Occipital lobe (tissue), 2 donors: Measurements from ENCODE around the gene CYP4F3. TPM values are rescaled to one million over a fixed set of nuclear protein-coding genes. Genes with fewer than 3 reads are reported as not detected.
A peak's percentile ranks its signal among the peaks of the same experiment; 100 is the strongest.
"Not testable (repeated sequence)": the region's sequence is repeated elsewhere in the genome, so short reads cannot be mapped to it uniquely, and the experiment has no call there.

Experiments used
- DNase-seq: peaks from one replicate; lab custom pipeline; 2025; lab: John Stamatoyannopoulos, UW
- total RNA-seq: library from RNA; depleted of rRNA; stranded (reverse); fragments of >200 nt; gene quantifications from one replicate; pipeline ENCODE4 v1.2.3, GENCODE V29; 2014

The CYP4F3 gene
- total RNA-seq, 1 donor from 2014 or later = 0.16 TPM

DNA sequence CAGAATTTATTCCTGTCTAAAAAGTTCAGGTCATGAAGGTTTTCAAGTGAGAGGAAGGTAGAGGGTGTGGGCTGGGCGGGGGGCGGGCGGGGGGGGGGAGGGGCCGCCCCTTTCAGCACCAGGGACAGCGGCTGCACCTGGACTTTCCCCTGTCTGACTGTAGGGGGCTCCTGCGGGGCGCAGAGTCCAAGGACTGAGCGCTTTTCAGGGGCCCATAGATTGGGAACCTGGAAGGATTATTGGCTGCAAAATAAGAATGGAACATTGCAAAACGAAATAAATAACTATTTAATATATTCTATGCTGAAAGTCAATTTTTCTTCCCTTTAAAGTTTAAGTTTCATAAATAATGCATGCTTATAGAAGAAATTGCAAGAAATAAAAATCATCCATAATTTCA is 8.9 kb upstream of the CYP4F3 start:
- DNase-seq = no peak

DNA sequence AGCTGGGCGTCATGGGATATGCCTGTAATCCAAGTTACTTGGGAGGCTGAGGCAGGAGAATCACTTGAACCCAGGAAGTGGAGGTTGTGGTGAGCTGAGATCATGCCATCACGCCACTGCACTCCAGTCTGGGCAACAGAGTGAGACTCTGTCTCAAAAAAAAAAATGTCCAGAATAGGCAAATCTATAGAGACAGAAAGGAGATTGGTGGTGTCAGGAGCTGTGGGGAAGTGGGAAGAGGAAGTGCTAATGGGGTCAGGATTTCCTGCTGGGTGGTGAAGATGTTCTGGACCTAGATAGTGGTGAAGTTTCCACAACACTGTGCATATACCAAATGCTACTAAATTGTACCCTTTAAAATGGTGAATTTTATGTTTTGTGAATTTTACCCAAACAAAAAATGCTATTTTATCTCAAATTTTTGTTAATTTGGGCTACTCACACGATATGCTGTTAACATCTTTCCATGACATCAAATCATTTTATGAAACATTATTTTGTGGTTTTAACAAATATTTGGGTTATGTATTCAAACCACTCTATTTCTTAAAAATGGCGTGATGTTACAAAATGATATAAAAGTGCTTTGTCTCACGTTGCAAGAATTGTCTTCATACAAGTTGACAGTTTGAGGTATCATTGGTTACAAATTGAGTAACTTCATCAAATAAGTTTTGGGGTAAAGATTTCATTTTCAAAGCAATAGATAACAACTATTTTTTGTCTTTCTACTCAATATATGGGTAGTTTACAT is 7.4 kb upstream of the CYP4F3 start:
- DNase-seq = no peak

DNA sequence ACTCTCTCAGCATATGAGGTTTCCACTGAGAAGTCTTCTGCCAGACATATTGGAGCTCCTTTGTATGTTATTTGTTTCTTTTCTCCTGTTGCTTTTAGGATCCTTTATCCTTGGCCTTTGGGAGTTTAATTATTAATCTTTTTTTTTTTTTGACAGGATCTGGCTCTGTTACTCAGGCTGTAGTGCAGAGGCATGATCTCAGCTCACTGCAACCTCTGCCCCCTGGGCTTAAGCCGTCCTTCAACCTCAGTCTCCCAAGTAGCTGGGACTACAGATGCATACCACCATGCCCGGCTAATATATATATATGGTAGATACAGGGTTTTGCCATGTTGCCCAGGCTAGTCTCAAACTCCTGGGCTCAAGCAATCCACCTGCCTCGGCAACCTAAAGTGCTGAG is 6.6 kb upstream of the CYP4F3 start:
- no peak for DNase-seq

DNA sequence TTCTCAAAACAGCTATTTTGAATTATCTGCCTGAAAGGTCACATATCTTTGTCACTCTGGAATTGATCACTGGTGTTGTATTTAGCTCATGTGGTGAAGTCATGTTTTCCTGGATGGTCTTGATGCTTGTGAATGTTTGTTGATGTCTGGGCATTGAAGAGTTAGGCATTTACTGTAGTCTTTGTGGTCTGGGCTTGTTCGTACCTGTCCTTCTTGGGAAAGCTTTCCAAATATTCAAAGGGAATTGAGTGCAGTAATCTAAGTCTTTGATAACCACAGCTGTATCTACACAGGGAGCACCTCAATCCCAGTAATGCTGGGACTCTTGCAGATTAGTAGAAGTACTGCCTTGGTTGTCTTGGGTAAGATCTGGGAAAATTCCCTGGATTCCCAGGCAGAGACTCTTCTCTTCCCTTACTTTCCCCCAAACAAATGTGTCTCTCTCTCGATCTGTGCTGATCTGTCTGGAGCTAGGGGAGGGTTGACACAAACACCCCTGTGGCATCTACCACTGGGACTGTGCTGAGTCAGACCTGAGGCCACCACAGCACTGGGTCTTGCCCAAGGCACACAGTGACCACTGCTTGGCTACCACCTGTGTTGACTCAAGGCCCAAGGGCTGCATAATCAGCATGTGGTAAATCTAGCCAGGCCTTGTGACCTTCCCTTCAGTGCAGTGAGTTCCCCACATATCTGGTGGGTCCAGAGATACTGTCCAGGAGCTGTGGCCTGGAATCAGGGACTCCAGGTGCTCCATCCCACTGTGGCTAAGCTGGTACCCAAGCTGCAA is 5.5 kb upstream of the CYP4F3 start:
- no peak for DNase-seq

DNA sequence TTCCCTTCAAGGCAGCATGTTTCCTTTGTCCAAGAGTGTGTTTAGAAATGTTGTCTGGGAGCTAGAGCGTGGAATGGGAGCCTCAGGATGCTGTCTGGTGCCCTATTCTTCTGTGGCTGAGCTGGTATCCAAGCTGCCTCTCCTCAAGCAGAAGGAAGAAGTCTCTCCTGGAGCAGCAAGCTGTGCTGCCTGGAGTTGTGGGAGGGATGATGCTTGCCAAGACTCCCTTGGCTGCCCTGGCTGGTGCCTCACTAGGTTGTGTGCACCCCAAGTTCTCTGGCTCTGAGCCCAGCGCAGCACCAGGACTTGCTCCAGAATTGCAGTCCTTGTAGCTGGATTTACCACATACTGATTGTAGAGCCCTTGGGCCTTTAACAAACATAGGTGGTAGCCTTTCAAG is 4.7 kb upstream of the CYP4F3 start:
- peak; percentile 70 for DNase-seq

DNA sequence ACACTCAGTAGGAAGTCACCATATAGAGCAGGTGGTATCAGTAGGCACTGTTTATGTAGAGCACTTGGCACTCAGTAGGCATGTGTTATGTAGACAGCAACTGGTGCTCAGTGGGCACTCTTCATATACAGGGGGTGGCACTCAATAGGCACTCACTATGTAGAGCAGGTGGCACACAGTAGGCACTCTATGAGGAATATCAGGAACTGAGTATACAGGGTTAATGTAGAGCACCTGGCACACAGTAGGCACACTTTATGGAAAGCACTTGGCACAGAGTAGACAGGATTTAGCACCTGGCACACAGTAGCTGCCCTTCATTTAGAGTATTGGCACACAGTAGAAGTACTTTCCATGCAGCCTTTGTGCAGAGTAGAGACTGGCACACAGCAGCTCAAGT is 1.1 kb upstream of the CYP4F3 start:
- DNase-seq = no peak

DNA sequence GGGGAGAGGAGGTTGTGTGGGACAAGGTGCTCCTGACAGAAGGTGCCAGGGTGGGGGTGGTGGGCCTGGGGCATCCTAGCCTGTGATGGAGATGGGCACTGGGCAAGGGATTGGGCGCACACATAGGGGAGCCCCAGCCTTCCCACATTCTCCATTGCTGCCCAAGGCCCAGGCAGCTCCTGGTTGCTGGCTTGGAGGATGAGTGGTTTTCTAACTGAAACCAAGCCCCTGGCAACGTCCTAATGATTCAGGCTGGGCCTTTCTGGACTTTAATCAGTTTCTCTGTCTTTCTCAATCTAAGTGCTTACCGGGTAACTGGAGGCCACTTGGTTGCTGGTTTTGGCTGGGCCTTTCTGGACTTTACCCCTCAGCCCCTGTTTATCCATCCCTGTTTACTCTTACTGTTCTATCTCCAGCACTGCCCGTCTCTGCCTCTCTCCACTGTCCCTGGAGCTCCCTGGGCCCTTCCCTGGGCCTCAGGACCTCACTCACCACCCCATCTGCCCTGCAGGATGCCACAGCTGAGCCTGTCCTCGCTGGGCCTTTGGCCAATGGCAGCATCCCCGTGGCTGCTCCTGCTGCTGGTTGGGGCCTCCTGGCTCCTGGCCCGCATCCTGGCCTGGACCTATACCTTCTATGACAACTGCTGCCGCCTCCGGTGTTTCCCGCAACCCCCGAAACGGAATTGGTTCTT is 354 bp downstream of the CYP4F3 start:
- DNase-seq = no peak

DNA sequence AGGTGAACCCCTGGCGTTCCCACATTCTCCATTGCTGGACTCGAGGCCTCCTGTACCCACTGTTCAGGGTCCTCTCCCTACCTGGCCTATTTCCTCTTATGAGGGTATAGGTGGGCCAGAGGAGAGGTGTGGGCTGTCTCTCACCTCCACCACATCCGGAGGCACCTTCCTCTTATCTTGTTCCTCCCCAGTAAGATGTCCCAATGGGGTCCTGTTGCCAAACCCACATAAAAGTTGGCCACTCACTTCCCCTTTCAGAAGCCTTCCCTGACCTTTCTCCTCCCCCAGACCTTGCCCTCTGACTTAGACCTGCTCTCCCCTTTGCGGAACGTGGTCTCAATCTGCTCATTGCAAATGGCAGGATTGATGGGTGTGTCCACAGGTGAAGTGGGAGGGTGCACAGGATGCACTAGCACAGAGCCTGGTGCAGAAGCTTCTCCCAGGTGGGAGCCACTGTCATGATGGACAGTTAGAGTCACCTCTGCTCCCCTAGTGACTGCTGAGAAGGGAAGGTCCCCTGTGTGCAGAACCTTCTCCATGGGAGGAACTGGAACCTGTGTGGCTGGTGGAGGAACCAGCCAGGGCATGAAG is 1.3 kb downstream of the CYP4F3 start:
- no peak for DNase-seq

DNA sequence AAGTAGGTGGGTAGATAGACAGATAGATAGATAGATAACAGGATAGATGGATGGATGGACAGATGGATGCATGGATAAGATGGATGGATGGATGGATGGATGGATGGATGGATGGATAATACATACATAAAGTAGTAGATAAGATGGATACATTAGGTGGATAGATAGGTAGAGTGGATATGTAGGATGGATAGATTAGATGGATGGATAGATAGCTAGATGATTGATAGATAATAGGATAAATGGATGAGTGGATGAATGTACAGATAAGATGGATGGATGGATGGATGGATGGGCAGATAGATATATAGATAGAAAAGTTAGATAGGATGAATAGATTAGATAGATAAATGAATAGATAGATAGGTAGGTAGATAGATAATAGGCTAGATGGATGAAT is 2.1 kb downstream of the CYP4F3 start:
- DNase-seq = no peak

DNA sequence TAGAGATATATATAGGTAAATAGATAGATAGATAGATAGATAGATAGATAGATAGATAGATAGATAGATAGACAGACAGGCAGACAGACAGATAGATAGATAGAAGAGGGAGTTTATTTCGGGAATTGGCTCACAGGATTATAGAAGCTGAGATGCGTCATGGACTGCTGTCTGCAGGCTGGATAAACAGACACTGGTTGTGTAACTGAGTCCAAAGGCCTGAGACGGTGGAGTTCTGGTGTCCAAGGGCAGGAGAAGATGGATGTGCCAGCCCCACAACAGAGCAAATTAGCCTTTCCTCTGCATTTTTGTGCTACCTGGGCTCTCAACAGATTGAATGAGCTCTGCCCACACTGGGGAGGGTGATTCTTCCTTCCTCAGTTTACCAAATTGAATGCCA is 2.7 kb downstream of the CYP4F3 start:
- DNase-seq = no peak

DNA sequence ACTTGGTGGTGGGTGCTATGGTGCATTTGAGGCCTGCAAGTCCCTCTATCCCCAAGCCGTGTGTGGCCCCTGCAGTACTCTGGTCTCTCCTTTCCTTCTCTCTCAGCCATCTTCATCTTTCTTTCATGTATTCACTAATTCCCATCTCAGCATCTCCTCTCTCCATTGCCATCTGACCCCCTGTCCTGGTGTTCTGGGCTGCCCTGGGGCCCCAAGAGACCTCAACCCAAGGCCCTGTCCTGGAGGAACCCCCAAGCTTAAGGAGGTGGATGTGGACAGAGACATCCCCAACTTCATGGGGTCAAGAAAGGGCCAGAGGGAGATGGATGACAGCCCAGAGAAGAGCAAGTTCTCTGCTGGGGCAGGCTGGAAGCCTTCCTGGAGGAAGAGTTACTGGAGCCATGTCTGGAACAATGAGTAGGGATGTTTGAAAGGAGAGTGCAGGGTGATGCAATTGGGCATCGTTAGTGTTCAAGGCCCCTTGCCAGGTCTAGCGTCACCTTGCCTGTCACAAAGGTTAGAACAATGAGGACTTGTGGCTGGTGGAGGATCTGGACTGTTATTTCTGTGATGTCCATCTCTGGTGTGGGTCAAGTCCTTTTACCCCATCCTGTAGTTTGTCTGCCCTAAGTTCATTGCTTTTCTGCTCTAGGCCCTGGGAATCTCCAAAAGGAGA is 3.5 kb downstream of the CYP4F3 start:
- DNase-seq = no peak

DNA sequence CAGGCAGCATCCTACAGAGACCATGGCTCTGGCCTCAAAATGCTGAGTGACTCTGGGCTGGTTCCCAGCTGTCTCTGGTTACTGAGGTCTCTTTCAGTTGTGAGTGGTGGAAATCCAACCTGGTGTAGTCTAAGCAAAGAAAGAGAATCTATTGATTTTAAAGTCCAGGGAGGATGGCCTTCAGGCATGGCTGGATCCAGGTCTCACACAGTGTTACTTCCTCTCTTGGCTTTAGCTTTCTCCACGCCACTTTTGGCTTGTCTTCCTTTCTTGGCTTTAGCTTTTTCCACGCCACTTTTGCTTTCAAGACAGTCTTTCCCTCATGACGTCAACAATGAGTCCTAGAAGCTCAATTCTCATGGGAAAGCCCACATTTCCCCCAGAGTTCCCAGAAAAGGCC is 4.1 kb downstream of the CYP4F3 start:
- DNase-seq = no peak

DNA sequence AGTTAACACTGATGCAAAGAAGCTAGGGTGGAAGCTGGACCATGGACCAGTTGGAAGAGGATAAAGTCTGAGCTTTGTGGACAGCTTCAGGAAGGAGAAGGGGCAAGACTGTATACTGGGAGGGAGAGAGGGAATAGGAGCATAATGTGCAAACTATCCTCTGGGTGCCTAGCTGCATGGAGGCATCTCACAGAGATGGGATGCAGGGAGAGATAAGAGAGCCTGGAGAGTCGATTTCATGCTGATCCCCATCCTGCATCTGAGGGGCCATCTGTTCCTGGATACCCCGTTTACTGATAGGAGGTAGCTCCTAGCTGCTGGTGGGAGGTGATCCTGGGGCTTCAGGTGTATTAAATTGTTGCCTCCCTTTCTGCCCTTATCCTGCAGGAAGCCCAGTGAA is 8.8 kb downstream of the CYP4F3 start:
- no peak for DNase-seq

DNA sequence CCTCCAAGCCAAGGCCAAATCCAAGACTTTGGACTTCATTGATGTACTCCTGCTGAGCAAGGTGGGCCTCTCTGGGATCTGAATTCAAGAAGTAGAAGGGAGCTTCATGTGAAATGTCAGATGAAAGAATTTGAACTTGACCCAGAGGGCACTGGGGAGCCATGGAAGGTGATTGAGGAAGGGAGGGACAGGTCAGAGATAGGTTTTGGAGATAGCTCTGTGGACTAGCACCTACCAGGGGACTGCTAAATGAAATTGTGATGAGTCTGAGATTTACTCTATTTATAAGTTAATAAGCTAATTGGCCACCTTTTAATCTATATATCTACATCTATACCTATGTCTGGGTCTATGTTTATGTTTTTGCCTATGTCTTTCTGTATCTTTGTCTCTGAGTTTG is 9.4 kb downstream of the CYP4F3 start:
- DNase-seq = not testable (repeated sequence)

DNA sequence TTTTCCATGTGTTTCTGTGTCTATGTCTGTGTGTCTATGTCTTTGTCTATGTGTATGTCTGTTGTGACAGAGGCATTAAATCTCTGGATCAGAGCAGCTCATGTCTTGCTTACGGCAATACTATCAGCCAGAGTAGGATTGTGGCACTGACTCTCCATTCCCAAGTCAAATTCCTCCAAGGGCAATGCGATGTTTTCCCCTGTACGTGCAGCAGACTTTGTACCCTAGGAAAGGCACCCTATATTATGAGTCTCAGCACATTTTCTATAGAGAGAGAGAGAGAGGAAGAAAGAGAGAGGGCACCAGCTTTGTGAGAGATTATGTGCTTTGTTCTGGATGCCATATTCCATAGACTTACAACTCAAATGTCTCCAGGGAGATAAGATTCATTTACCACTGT is 11.1 kb downstream of the CYP4F3 start:
- DNase-seq = no peak

DNA sequence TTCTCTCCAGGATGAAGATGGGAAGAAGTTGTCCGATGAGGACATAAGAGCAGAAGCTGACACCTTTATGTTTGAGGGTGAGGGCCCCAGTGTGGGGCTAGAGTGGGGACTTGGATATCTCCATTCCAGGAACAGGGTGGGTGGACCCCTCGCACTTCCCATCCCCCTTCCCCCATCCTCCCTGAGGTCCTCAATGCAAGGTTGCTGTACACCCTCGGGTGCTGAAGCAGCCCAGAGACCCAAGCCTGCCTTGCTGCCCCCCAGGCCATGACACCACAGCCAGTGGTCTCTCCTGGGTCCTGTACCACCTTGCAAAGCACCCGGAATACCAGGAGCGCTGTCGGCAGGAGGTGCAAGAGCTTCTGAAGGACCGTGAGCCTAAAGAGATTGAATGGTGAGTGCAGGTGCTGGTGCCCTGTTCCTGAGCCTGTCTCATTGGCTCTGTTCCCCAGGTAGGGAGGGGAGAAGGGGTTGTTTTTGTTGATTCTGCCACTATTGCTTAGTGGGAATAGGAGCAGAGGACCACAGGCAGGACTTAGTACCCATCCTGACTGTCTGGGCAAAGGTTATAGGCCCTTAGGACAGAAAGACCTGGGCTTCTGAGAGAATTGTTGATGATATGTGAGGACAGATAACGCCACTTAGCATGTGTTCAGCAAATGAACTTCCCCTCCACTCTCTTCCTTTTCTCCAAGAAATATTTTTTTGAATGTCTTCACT is 12.0 kb downstream of the CYP4F3 start:
- DNase-seq = no peak

DNA sequence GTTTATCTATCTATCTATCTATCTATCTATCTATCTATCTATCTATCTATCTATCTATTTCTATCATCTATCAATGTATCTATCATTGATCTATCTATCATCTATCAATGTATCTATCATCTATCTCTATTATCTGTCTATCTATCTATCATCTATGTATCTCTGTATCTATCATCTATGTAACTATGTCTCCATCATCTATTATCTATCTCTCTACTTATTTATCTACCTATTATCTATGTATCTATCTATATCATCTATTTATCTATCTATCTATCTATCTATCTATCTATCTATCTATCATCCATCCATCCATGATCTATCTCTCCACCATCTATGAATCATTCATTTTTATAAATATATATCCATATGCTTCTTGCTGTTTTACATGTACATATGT is 15.8 kb downstream of the CYP4F3 start:
- DNase-seq = no peak

DNA sequence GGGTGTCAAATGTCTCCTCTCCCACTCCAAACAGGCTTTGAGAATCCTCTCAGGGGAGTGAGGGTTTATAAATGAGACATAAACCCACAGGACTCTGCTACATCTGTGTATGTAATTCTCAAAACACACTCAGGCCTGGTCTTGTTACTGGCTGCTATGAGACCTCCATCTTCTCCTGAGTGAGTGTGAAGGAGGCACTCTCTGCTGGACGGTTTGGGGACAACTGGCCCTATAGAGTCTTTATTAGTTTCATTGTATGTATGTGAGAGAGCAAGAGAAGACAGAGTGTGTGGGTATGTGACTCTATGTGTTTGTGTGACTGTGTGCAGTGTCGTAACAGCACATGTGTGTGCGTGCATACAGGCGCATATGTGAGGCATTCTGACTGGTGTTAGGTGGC is 22.6 kb downstream of the CYP4F3 start:
- no peak for DNase-seq

DNA sequence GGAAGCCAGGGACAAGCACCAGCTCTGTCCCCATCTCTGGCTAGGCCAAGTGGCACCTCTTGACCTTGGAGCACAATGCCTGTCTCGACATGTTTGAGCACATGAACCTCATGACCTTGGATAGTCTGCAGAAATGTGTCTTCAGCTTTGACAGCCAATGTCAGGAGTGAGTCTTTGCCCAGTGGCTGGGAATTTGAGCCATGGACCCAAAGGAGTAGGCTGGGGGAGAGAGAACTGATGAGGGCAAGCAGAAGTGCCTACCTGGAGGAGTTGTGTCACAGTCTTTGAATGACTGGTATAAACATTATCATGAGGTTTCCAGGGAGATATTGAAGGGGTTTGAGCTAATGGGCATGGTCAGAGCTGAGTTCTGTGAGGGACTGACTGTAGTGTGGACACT is 25.5 kb downstream of the CYP4F3 start:
- no peak for DNase-seq

DNA sequence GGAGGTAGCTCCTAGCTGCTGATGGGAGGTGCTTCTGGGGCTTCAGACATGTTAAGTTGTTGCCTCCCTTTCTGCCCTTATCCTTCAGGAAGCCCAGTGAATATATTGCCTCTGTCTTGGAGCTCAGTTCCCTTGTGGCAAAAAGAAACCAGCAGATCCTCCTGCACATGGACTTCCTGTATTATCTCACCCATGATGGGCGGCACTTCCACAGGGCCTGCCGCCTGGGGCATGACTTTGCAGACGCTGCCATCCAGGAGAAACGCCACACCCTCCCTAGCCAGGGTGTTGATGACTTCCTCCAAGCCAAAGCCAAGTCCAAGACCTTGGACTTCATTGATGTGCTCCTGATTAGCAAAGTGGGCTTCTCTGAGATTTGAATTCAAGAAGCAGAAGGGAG is 26.2 kb downstream of the CYP4F3 start:
- DNase-seq = no peak

DNA sequence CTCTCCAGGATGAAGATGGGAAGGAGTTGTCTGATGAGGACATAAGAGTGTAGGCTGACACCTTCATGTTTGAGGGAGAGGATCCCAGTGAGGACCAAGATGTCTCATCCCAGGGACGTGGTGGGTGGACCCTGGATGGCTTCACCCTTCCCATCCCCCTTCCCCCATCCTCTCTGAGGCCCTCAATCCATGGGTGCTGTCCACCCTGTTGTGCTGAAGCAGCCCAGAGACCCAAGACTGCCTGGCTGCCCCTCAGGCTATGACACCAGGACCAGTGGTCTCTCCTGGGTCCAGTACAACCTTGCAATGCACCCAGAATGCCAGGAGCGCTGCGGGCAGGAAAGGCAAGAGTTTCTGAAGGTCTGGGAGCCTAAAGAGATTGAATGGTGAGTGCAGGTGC is 28.7 kb downstream of the CYP4F3 start:
- no peak for DNase-seq
